Activated CD4-positive, alpha-beta T cell treated with anti-CD3 and anti-CD28 coated beads, Interleukin-2, amount 10 ng/mL, durations not matched to agents 24 days and 14 days (primary cell): ENCODE data around the gene ADAMTS7. TPM values are rescaled to one million over a fixed set of nuclear protein-coding genes. Genes with fewer than 3 reads are reported as not detected.
"Not testable (repeated sequence)": the region's sequence is repeated elsewhere in the genome, so short reads cannot be mapped to it uniquely, and the experiment has no call there.

Experiments used
- DNase-seq: peaks from one replicate; pipeline ENCODE4 v3.0.0; 2022
- H3K27ac Mint-ChIP-seq: one replicate; pipeline ENCODE4 v1.8.0; 2022; ENCODE audit warnings: mild to moderate bottlenecking, mixed read lengths
- H3K27me3 Mint-ChIP-seq: one replicate; pipeline ENCODE4 v1.8.0; 2022; ENCODE audit warnings: mixed read lengths
- H3K36me3 Mint-ChIP-seq: one replicate; pipeline ENCODE4 v1.8.0; 2022; ENCODE audit warnings: low read depth, mild to moderate bottlenecking, mixed read lengths
- H3K4me1 Mint-ChIP-seq: one replicate; pipeline ENCODE4 v1.8.0; 2021; ENCODE audit warnings: mixed read lengths
- H3K4me3 Mint-ChIP-seq: one replicate; pipeline ENCODE4 v1.8.0; 2022; ENCODE audit warnings: mild to moderate bottlenecking, moderate library complexity, mixed read lengths
- H3K9me3 Mint-ChIP-seq: one replicate; pipeline ENCODE4 v1.8.0; 2021; ENCODE audit warnings: mixed read lengths
- intact Hi-C: fragments of 100-400 bp; cut with micrococcal nuclease; formaldehyde crosslinking; loops from one replicate; pipeline ENCODE4 v1.15.1; 2023
- total RNA-seq: library from RNA; stranded (reverse); gene quantifications from 2 replicates; pipeline ENCODE4 v1.2.3, GENCODE V29; 2022

The ADAMTS7 gene
- total RNA-seq, 1 donor from 2014 or later, result 1.3 TPM

DNA sequence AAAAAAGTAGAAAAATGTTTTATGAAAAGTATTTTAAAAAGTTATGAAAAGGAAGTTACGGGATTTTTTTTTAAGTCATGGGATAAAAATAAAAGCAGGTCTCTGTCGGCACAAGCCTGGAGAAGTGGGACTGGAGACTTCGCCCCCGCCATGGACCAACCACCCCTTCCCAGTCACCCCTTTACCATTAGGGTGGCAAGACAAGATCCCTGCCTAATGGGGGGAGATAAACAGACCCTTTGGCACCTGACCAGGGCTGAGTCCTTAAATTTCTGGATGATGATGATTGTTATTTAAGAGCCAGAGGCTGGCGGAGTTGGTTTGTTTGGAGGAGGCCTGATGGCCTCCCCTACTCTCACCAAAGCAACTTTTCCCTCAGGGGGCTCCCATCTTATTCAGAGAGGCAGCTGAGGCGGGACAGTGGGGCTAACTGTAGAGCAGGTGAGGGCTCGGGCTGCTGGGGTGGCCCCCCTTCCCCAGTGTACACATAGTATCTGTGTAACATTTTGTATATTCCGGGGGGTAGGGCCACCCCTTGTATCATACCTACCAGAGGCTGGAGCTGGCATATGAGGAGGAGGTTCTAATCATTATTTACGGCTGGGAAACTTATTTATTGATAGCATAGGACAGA, 74.0 kb downstream of the ADAMTS7 start:
- no peak overlapping the region for H3K4me3 Mint-ChIP-seq
- H3K4me1 Mint-ChIP-seq, result peaks cover 7% of the 10 kb centered on the region
- intact Hi-C loops, result no loop called here
- no peaks in the 10 kb centered on the region for H3K9me3 Mint-ChIP-seq
- H3K27ac Mint-ChIP-seq, result no peak overlapping the region
- no peak for DNase-seq
- H3K27me3 Mint-ChIP-seq, result peaks cover 12% of the 10 kb centered on the region
- no peaks in the 10 kb centered on the region for H3K36me3 Mint-ChIP-seq

DNA sequence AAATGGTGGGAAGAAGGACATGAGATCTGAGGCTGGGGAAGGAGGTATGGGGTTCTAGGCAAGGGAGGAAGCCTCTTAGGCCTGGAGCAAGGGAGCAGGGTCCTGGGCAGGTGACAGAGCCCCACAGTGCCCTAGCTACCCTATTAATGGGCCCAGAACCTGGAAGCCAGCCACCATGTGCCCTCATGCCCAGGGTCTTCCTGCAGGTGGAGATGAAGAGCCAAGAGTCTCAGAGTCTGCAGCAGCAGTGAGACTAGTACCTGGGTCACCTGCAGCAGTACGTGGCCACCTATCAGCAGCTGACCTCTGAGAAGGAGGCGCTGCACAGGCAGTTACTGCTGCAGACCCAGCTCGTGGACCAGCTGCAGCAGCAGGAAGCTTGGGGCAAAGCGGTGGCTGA, 75.0 kb downstream of the ADAMTS7 start:
- H3K36me3 Mint-ChIP-seq, intact Hi-C loops, H3K4me1 Mint-ChIP-seq, H3K27ac Mint-ChIP-seq, H3K9me3 Mint-ChIP-seq, H3K4me3 Mint-ChIP-seq: not testable (repeated sequence)
- DNase-seq, result peak; percentile 48
- H3K27me3 Mint-ChIP-seq, result peaks cover 12% of the 10 kb centered on the region

DNA sequence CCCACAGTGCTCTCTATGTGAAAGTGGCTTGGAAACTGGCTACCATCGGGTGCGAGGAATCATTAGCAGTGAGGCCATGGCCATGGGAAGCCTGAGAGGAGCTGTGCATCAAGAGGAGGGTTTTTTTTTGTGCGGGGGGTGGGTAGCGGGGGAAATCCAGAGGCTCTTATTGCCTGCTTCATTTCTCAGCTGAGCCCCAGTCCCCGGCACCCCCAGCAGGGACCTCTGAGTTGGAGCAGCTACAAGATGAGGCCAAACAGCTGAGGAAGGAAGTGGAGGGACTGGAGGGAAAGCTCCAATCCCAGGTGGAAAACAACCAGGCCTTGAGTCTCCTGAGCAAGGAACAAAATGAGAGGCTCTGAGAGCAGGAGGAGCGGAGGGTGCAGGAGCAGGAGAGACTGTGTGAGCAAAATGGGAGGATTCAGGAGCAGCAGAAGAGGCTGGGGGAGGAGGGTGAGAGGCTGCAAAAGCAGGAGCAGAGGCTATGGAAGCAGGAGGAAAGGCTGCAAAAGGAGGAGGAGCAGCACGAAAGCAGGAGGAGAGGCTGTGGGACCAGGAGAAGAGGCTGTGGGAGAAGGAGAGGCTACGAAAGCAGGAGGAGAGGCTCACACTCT, 76.7 kb downstream of the ADAMTS7 start:
- DNase-seq, result no peak
- no peak overlapping the region for H3K27ac Mint-ChIP-seq
- no peak overlapping the region for H3K4me3 Mint-ChIP-seq
- H3K4me1 Mint-ChIP-seq, result peaks cover 2% of the 10 kb centered on the region
- no peaks in the 10 kb centered on the region for H3K36me3 Mint-ChIP-seq
- intact Hi-C loops, result no loop called here
- H3K27me3 Mint-ChIP-seq, result peaks cover 9% of the 10 kb centered on the region
- H3K9me3 Mint-ChIP-seq, result no peaks in the 10 kb centered on the region

DNA sequence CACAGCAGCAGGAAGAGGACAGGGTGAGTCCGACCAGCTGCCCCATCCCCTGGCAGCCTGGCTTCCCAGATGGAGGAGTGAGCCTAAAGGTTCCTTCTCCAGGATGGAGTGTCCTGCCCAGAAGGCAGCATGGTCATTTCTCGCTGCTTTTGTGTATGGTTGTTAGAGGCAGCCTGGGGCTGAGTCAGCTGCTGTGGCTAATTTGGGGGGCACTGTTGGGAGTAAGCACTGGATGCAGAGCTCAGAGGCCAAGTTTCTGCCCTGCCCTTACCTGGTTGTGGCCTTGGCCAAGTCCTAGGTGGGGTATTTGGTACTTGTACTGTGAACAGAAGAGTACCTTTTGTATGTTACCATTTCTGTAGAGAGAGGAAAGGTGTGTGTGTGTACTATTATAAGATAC, 78.6 kb downstream of the ADAMTS7 start:
- no peaks in the 10 kb centered on the region for H3K9me3 Mint-ChIP-seq
- intact Hi-C loops, result no loop called here
- no peaks in the 10 kb centered on the region for H3K36me3 Mint-ChIP-seq
- no peak overlapping the region for H3K4me3 Mint-ChIP-seq
- no peak overlapping the region for H3K27ac Mint-ChIP-seq
- peaks cover 9% of the 10 kb centered on the region for H3K27me3 Mint-ChIP-seq
- no peak for DNase-seq
- H3K4me1 Mint-ChIP-seq, result peaks cover 7% of the 10 kb centered on the region

DNA sequence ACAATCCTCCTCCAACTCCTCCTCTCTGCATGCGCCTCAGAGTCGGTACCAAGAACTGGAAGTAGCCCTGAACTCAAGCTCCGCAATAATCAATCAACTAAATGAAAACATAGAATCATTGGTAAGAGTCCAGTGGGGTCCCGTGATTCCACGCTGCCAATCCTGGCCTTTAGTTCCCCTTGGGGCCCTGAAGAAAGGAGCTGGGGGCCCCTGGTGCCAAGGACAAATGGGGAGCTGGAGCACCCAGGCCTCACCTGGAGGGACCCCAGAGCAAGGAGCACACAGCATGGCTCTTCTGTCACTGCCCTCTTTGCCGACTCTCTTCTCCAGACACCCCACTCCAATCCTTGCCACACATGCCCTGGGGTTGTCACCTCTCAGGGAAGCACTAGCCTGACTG, 80.3 kb downstream of the ADAMTS7 start:
- H3K4me3 Mint-ChIP-seq, result no peak overlapping the region
- peaks cover 7% of the 10 kb centered on the region for H3K4me1 Mint-ChIP-seq
- peaks cover 9% of the 10 kb centered on the region for H3K27me3 Mint-ChIP-seq
- H3K27ac Mint-ChIP-seq, result no peak overlapping the region
- peak; percentile 45 for DNase-seq
- intact Hi-C loops, result no loop called here
- no peaks in the 10 kb centered on the region for H3K9me3 Mint-ChIP-seq
- H3K36me3 Mint-ChIP-seq, result no peaks in the 10 kb centered on the region

DNA sequence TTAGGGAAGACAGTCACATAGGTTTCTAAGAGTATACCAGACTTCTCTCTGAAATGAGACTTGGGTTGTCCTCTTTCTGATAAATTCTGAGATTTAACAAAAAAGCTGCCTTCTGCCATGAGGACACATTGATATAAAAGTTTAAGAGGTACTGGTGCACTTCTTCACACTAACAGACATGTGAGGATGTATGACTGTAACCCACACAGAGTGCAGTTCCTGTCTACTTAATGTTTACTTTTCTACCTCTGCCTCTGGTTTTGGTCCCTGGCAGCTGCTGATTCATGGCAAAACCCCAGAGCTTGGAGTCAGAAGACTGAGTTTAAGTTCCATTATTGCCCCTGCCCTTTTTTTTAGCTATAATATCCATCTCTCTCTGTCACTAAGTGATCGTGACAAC, 82.8 kb downstream of the ADAMTS7 start:
- H3K4me3 Mint-ChIP-seq, intact Hi-C loops, H3K4me1 Mint-ChIP-seq, H3K27me3 Mint-ChIP-seq, H3K36me3 Mint-ChIP-seq, H3K9me3 Mint-ChIP-seq, H3K27ac Mint-ChIP-seq: not testable (repeated sequence)
- peak; percentile 46 for DNase-seq

DNA sequence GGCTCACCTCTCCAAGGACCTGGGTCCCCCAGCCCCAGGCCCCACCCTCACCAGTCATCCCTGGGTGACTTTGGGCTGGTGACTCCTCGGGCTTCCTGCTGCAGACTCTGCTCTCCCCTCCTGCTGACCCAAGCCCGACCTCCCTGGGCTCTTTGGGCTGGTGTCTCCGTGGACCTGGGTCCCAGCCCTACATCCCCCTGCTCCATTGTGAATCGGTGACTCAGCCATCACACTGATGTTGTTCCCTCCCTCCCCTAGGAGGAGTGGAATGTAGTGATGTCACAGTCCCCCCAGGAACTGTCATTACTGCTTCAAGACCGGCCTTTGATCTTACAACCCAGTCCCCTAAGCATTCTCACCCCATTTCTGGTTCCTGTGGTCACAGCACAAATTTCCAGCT, 83.7 kb downstream of the ADAMTS7 start:
- Mint-ChIP-seq H3K27me3 (peaks cover 2% of the 10 kb centered on the region), H3K27ac (no peak overlapping the region), H3K9me3 (no peaks in the 10 kb centered on the region), H3K4me1 (peaks cover 7% of the 10 kb centered on the region), H3K4me3 (no peak overlapping the region), H3K36me3 (no peaks in the 10 kb centered on the region)
- intact Hi-C loops, result no loop called here
- peak; percentile 51 for DNase-seq

DNA sequence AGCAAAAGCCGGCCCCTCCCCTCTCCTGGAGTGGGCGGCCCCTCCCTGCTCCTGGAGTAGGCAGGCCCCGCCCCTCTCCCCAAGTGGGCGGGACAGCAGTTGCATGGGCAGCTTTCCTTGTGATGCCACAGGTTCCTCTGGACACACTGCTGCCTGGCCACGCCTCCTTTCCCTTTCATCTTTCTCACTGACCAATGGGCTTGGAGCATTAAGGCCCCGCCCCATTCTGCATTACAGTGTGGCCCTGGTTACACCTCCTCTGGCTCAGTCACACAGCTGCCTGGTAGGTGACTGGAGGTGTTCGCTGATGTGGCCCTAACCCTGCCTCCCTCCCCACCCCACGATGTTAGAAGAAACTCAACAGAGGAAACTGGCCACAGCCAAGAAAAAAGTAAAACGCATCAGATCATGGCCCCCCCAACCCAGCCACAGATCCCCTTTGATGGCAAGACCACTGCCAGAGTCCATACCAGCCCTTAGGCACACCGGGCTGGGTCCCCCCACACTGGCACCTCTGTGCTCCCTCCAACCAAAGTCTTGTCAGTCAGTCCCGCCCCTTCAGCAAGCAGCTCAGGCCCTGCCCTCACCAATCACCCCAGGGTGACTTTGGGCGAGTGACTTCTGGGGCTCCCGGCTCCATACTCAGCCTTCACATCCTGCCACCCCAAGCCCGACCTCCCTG, 84.3 kb downstream of the ADAMTS7 start:
- Mint-ChIP-seq H3K36me3 (no peaks in the 10 kb centered on the region), H3K4me3 (no peak overlapping the region), H3K9me3 (peaks cover 2% of the 10 kb centered on the region), H3K27me3 (peaks cover 4% of the 10 kb centered on the region), H3K4me1 (peaks cover 7% of the 10 kb centered on the region), H3K27ac (no peak overlapping the region)
- intact Hi-C loops, result no loop called here
- DNase-seq, result no peak

DNA sequence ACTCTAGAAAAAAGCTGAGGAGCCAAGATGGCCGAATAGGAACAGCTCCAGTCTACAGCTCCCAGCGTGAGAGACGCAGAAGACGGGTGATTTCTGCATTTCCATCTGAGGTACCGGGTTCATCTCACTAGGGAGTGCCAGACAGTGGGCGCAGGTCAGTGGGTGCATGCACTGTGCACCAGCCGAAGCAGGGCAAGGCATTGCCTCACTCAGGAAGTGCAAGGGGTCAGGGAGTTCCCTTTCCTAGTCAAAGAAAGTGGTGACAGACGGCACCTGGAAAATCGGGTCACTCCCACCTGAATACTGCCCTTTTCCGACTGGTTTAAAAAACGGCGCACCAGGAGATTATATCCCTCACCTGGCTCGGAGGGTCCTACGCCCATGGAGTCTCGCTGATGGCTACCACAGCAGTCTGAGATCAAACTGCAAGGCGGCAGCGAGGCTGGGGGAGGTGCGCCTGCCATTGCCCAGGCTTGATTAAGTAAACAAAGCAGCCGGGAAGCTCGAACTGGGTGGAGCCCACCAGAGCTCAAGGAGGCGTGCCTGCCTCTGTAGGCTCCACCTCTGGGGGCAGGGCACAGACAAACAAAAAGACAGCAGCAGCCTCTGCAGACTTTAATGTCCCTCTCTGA, 91.3 kb downstream of the ADAMTS7 start:
- peaks cover 28% of the 10 kb centered on the region for H3K27me3 Mint-ChIP-seq
- H3K4me1 Mint-ChIP-seq, intact Hi-C loops, H3K4me3 Mint-ChIP-seq, H3K36me3 Mint-ChIP-seq, H3K27ac Mint-ChIP-seq, H3K9me3 Mint-ChIP-seq: not testable (repeated sequence)
- peak; percentile 54 for DNase-seq

DNA sequence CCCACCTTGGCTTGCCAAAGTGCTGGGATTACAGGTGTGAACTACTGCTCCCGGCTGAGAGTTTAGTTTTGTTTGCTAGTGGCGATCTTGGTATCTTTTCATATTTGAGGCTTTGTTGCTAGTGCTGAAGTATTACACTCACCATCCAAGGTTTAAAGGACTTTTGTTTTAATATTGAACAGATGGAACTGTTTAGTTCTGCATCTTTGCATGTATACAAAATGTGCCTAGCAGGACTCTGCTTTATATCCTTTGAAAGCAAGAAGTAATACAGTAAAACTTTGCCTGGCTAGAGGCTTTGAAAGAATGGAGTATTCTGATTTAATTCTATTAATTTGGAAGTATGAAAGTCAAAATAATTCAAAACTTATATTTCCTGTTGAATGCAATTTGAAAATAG, 92.4 kb downstream of the ADAMTS7 start:
- intact Hi-C loops, result no loop called here
- Mint-ChIP-seq H3K36me3 (no peaks in the 10 kb centered on the region), H3K4me1 (no peaks in the 10 kb centered on the region), H3K4me3 (no peak overlapping the region), H3K9me3 (peaks cover 11% of the 10 kb centered on the region), H3K27ac (no peak overlapping the region), H3K27me3 (peaks cover 28% of the 10 kb centered on the region)
- no peak for DNase-seq

DNA sequence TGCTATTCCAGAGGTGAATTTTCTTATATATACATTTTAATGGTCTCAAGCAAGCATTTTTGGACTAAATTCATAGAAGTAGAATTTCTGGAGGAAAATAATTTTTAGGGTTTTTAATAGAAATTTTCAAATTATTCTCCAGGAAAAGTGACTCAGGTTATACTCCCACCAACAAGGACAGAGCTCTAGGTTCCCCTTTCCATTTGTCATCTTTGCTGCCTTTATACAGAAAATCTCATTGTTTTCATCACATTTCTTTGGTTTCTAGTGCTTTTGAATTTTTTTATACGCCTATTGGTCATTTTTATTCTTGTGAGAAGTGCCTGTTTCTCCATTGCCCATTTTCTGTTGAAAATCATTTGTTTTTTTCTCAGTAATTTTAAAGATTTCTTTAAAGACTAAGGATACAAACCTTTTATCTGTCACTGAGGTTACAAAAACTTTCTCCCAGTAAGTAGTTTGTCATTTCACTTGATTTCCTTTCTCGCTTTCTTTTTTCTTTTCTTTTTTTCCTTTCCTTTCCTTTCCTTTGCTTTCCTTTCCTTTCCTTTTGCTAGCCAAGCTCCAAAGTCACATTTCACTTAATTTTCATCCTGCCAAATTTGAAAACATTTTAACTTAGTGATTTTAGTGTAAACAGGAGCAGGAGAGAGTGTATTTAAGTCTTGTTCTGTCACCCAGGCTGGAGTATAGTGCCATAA, 93.2 kb downstream of the ADAMTS7 start:
- no peak overlapping the region for H3K4me3 Mint-ChIP-seq
- intact Hi-C loops, result no loop called here

DNA sequence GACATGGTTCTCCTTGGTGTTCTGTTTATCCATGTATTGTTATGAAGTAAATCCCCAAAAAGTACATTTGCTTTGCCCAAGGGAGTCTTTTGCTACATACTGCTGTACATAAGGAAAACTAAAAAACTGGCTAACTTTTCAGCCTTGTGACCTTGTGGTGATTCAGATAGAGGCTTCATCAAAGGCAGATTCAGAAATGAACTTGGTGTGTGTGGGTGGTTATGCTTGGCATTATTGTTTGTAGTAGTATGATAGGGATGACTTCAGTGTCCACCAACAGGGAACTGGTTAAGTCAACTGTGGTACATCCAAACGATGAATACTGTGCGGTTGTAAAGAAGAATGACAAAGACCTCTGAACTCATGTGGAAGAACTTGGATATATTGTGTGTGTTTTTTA, 94.6 kb downstream of the ADAMTS7 start:
- no peak for DNase-seq
- Mint-ChIP-seq H3K4me1 (peaks cover 2% of the 10 kb centered on the region), H3K4me3 (no peak overlapping the region), H3K9me3 (peaks cover 8% of the 10 kb centered on the region), H3K36me3 (no peaks in the 10 kb centered on the region), H3K27me3 (peaks cover 22% of the 10 kb centered on the region), H3K27ac (no peak overlapping the region)
- intact Hi-C loops, result no loop called here

More for the DNA sequence above, 93.2 kb downstream of the ADAMTS7 start:
- Mint-ChIP-seq H3K9me3 (peaks cover 11% of the 10 kb centered on the region), H3K27me3 (peaks cover 28% of the 10 kb centered on the region), H3K4me1 (peaks cover under 1% of the 10 kb centered on the region), H3K36me3 (no peaks in the 10 kb centered on the region), H3K27ac (no peak overlapping the region)
- DNase-seq, result no peak

DNA sequence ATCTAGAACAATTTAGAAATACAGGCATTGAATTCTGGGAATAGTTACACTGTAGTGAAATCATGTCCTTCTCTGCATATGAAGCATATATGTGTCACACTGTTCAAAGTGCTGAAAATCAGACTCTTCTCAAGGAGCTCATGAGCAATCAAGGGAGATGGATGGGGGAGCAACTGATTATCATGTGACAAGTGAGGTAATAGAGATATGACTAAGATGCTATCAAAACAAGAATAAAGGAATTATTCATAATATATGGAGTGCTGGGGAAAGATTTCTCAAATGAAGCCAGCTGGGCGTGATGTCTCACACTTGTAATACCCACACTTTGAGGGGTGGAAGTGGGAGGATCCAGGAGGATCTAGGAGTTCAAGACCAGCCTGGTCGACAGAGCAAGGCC, 95.3 kb downstream of the ADAMTS7 start:
- DNase-seq, result no peak
- Mint-ChIP-seq H3K9me3 (peaks cover 8% of the 10 kb centered on the region), H3K36me3 (no peaks in the 10 kb centered on the region), H3K4me1 (peaks cover 2% of the 10 kb centered on the region), H3K27me3 (peaks cover 23% of the 10 kb centered on the region), H3K27ac (no peak overlapping the region), H3K4me3 (no peak overlapping the region)
- intact Hi-C loops, result no loop called here

DNA sequence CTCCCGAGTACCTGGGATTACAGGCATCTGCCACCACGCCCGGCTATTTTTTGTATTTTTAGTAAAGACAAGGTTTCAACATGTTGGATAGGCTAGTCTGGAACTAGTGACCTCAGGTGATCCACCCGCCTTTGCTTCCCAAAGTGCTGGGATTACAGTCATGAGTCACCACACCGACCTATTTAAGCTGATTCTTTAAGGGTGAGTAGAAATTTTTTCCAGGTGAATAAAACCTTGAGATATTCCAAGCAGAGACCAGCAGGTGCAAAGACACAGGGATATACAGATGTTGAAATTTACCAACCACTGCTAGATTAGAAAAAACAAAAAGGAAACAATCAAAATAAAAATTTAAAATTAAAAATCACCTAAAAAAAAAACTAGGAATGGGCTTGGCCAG, 95.8 kb downstream of the ADAMTS7 start:
- intact Hi-C loops, result no loop called here
- no peak overlapping the region for H3K4me3 Mint-ChIP-seq
- H3K9me3 Mint-ChIP-seq, result peaks cover 8% of the 10 kb centered on the region
- H3K36me3 Mint-ChIP-seq, result no peaks in the 10 kb centered on the region
- DNase-seq, result no peak
- peaks cover 2% of the 10 kb centered on the region for H3K4me1 Mint-ChIP-seq
- peaks cover 23% of the 10 kb centered on the region for H3K27me3 Mint-ChIP-seq
- H3K27ac Mint-ChIP-seq, result no peak overlapping the region
